ENCODE data around the gene WDFY4. TPM values are rescaled to one million over a fixed set of nuclear protein-coding genes. Genes with fewer than 3 reads are reported as not detected.
A peak's percentile ranks its signal among the peaks of the same experiment; 100 is the strongest.

Gene WDFY4
- total and polyA plus RNA-seq, 7 experiments from 2014 or later, result 0.12 to 39.3 (median 1.5) TPM

DNA sequence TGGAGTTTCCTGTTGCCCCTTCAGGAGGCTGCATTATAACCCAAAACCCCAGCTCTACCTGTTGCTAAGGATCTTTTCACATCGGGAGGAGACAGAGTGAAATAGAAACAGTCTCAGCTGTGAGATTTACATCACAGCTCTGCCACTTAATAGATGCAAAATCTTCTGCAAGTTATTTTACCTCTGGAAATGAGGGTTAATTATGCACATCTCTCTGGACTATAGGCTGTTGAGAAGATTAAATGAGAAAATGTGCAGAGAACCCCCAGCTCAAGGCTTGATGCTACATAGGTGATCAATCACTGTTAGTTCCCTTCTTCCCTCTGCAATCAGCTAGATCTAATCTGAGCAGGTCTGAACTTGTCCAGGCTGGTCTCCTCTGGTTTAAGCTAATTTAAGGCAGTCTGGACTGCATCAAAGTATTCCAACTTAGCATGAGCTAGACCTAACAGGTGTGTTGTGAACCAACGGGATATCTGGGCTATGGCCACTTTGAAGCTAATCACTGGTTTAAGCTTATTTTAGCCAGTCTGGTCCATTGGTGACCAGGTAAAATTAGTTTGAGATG lies 263.9 kb downstream of the WDFY4 start:
- no peak for DNase-seq
- ChIA-PET CTCF (no interaction called here), POLR2A (no interaction called here)
- H3K4me1 ChIP-seq (ENCODE audit: control insufficient read depth in 2 of 2, insufficient read depth in 2 of 2, low read length in 2 of 2), result no peaks in the 10 kb centered on the region
- intact Hi-C loops (cut with micrococcal nuclease), result no loop called here
- H3K36me3 Mint-ChIP-seq, result no peaks in the 10 kb centered on the region
- H3K4me1 Mint-ChIP-seq, result no peaks in the 10 kb centered on the region
- no peaks in the 10 kb centered on the region for H3K27me3 ChIP-seq (ENCODE audit: control insufficient read depth in 2 of 2, insufficient read depth in 2 of 2, low read length in 2 of 2)
- no peaks in the 10 kb centered on the region for H3K9me3 Mint-ChIP-seq
- H3K27ac Mint-ChIP-seq, result no peak overlapping the region
- H3K27ac ChIP-seq (ENCODE audit: low read depth, low read length), result no peak overlapping the region
- no peak for ATAC-seq
- no peak overlapping the region for H3K4me3 Mint-ChIP-seq
- H3K9me3 ChIP-seq (ENCODE audit: control insufficient read depth in 2 of 3, low read length in 3 of 3), result no peaks in the 10 kb centered on the region
- peaks cover 0 to 4% (median 0%) of the 10 kb centered on the region in 5 donors for H3K27me3 Mint-ChIP-seq
- H3K4me3 ChIP-seq (ENCODE audit: low read length), result no peak overlapping the region
- H3K36me3 ChIP-seq (ENCODE audit: control insufficient read depth in 2 of 3, insufficient read depth in 3 of 3, low read length in 3 of 3), result no peaks in the 10 kb centered on the region

- Mint-ChIP-seq H3K4me3 (no peak overlapping the region), H3K9me3 (no peaks in the 10 kb centered on the region), H3K4me1 (no peaks in the 10 kb centered on the region), H3K27me3 (peaks cover 0 to 10% (median 0%) of the 10 kb centered on the region in 5 donors), H3K36me3 (no peaks in the 10 kb centered on the region), H3K27ac (no peak overlapping the region)
- Histone ChIP-seq H3K27ac (ENCODE audit: low read depth, low read length) (no peak overlapping the region), H3K9me3 (ENCODE audit: control insufficient read depth in 2 of 3, low read length in 3 of 3) (no peaks in the 10 kb centered on the region), H3K27me3 (ENCODE audit: control insufficient read depth in 2 of 2, insufficient read depth in 2 of 2, low read length in 2 of 2) (no peaks in the 10 kb centered on the region), H3K36me3 (ENCODE audit: control insufficient read depth in 2 of 3, insufficient read depth in 3 of 3, low read length in 3 of 3) (no peaks in the 10 kb centered on the region), H3K4me3 (ENCODE audit: low read length) (no peak overlapping the region), H3K4me1 (ENCODE audit: control insufficient read depth in 2 of 2, insufficient read depth in 2 of 2, low read length in 2 of 2) (no peaks in the 10 kb centered on the region)
- ATAC-seq (no peak), DNase-seq (no peak)
- ChIA-PET CTCF (no interaction called here), POLR2A (no interaction called here)
- intact Hi-C loops (cut with micrococcal nuclease), result no loop called here
Measured at GRCh38 chr10:48951707-48952106, 267.0 kb downstream of the WDFY4 start.

GRCh38 chr10:48957361-48958151 lies 272.9 kb downstream of the WDFY4 start:
- no peak overlapping the region for H3K27ac ChIP-seq (ENCODE audit: low read depth, low read length)
- Mint-ChIP-seq H3K4me3 (no peak overlapping the region), H3K4me1 (no peaks in the 10 kb centered on the region), H3K27me3 (peaks cover 0 to 13% (median 0%) of the 10 kb centered on the region in 5 donors), H3K27ac (no peak overlapping the region), H3K36me3 (no peaks in the 10 kb centered on the region), H3K9me3 (no peaks in the 10 kb centered on the region)
- ATAC-seq (peak; percentile 20), DNase-seq (no peak)
- H3K9me3 ChIP-seq (ENCODE audit: control insufficient read depth in 2 of 3, low read length in 3 of 3), result no peaks in the 10 kb centered on the region
- intact Hi-C loops (cut with micrococcal nuclease), result no loop called here
- no peak overlapping the region for H3K4me3 ChIP-seq (ENCODE audit: low read length)
- ChIA-PET POLR2A (no interaction called here), CTCF (no interaction called here)
- no peaks in the 10 kb centered on the region for H3K36me3 ChIP-seq (ENCODE audit: control insufficient read depth in 2 of 3, insufficient read depth in 3 of 3, low read length in 3 of 3)
- no peaks in the 10 kb centered on the region for H3K4me1 ChIP-seq (ENCODE audit: control insufficient read depth in 2 of 2, insufficient read depth in 2 of 2, low read length in 2 of 2)
- H3K27me3 ChIP-seq (ENCODE audit: control insufficient read depth in 2 of 2, insufficient read depth in 2 of 2, low read length in 2 of 2), result no peaks in the 10 kb centered on the region

DNA sequence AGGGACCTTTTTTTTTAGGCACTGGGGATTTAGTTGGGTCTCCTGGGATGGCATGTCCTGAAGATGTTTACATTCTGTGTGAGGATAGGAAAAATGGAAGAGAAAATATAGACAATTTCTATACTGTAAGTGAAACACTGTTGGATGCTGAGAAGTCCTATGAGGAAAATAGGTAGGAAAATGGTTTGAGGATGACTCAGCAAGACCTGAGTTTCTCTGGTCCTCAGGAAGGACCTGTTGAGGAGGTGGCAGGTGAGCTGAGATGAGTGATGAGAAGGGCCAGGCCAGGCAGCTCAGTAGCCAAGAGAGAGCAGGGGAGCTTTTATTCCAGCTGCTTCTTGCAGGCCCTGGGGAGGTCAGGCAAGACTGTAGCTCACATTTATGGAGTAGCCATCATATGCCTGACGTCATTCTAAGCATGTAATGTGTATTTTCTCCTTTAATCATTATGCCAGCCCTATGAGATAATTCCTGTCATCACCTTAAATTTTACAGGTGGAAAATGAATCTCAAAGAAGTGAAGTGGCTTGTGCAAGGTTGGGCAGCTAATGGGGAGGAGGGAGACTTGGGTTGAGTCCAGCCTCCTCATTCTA lies 274.0 kb downstream of the WDFY4 start:
- no peak overlapping the region for H3K4me3 Mint-ChIP-seq
- H3K4me1 Mint-ChIP-seq, result no peaks in the 10 kb centered on the region
- POLR2A ChIA-PET, result no interaction called here
- H3K27ac Mint-ChIP-seq, result no peak overlapping the region
- no peaks in the 10 kb centered on the region for H3K9me3 Mint-ChIP-seq
- Histone ChIP-seq H3K27ac (ENCODE audit: low read depth, low read length) (no peak overlapping the region), H3K36me3 (ENCODE audit: control insufficient read depth in 2 of 3, insufficient read depth in 3 of 3, low read length in 3 of 3) (no peaks in the 10 kb centered on the region), H3K4me1 (ENCODE audit: control insufficient read depth in 2 of 2, insufficient read depth in 2 of 2, low read length in 2 of 2) (no peaks in the 10 kb centered on the region), H3K9me3 (ENCODE audit: control insufficient read depth in 2 of 3, low read length in 3 of 3) (no peaks in the 10 kb centered on the region), H3K4me3 (ENCODE audit: low read length) (no peak overlapping the region), H3K27me3 (ENCODE audit: control insufficient read depth in 2 of 2, insufficient read depth in 2 of 2, low read length in 2 of 2) (no peaks in the 10 kb centered on the region)
- DNase-seq, result no peak
- ATAC-seq, result no peak
- CTCF ChIA-PET, result no interaction called here
- H3K36me3 Mint-ChIP-seq, result no peaks in the 10 kb centered on the region
- intact Hi-C loops (cut with micrococcal nuclease), result no loop called here
- H3K27me3 Mint-ChIP-seq, result peaks cover 0 to 13% (median 0%) of the 10 kb centered on the region in 5 donors

DNA sequence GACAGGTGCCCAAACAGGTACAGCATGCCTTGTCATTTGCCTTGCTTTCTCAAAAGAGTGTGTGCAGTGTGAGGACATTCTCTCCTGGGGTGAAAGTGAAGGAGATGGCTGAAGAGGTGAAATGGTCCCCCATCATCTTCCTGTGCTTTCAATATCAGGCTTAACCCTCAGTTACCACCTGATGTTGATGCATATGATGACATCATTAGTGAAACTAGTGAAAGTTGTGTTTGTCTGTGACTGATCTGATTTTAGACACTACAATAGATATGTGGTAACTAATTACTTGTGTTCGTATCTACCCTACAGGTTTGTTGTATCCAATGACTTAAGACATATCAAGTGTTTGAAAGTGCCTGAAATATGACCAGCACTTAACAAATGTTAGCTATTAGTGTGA lies 279.4 kb downstream of the WDFY4 start:
- Mint-ChIP-seq H3K27ac (no peak overlapping the region), H3K4me3 (no peak overlapping the region), H3K9me3 (no peaks in the 10 kb centered on the region), H3K4me1 (no peaks in the 10 kb centered on the region), H3K27me3 (peaks cover 0 to 13% (median 0%) of the 10 kb centered on the region in 5 donors), H3K36me3 (no peaks in the 10 kb centered on the region)
- intact Hi-C loops (cut with micrococcal nuclease), result no loop called here
- ChIA-PET POLR2A (no interaction called here), CTCF (no interaction called here)
- H3K27ac ChIP-seq (ENCODE audit: low read depth, low read length), result no peak overlapping the region
- no peaks in the 10 kb centered on the region for H3K9me3 ChIP-seq (ENCODE audit: control insufficient read depth in 2 of 3, low read length in 3 of 3)
- no peaks in the 10 kb centered on the region for H3K36me3 ChIP-seq (ENCODE audit: control insufficient read depth in 2 of 3, insufficient read depth in 3 of 3, low read length in 3 of 3)
- H3K27me3 ChIP-seq (ENCODE audit: control insufficient read depth in 2 of 2, insufficient read depth in 2 of 2, low read length in 2 of 2), result no peaks in the 10 kb centered on the region
- no peak for ATAC-seq
- no peaks in the 10 kb centered on the region for H3K4me1 ChIP-seq (ENCODE audit: control insufficient read depth in 2 of 2, insufficient read depth in 2 of 2, low read length in 2 of 2)
- DNase-seq, result no peak
- no peak overlapping the region for H3K4me3 ChIP-seq (ENCODE audit: low read length)

GRCh38 chr10:48965460-48965859 lies 280.8 kb downstream of the WDFY4 start:
- CTCF ChIA-PET, result no interaction called here
- H3K27me3 Mint-ChIP-seq, result peaks cover 0 to 13% (median 0%) of the 10 kb centered on the region in 5 donors

DNA sequence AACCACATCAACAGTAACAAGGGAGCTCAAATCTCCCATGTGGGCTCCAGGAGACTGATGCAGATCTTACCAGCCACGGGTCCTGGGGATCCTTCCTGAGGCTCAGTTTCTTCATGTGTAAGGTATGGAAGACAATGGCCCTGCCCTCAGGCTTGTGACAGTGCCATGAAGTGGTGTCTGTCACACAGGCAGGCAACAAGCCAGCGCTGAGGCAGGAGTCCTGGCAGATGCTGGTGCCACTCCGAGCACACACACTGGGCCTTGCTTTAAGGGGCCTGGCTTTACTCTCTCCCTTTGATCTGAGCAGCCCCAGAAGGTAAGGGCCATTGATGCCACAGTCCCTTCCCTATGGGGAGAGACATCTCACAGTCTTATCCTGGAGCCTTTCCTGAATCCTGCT lies 283.4 kb downstream of the WDFY4 start:
- H3K27ac ChIP-seq (ENCODE audit: low read depth, low read length), result no peak overlapping the region
- intact Hi-C loops (cut with micrococcal nuclease), result no loop called here
- no peak for DNase-seq
- no peaks in the 10 kb centered on the region for H3K9me3 ChIP-seq (ENCODE audit: control insufficient read depth in 2 of 3, low read length in 3 of 3)
- H3K4me1 Mint-ChIP-seq, result peaks cover 0 to 3% (median 0%) of the 10 kb centered on the region in 7 donors
- H3K4me1 ChIP-seq (ENCODE audit: control insufficient read depth in 2 of 2, insufficient read depth in 2 of 2, low read length in 2 of 2), result no peaks in the 10 kb centered on the region
- no peak for ATAC-seq
- H3K36me3 Mint-ChIP-seq, result no peaks in the 10 kb centered on the region
- no peak overlapping the region for H3K4me3 Mint-ChIP-seq
- H3K27me3 Mint-ChIP-seq, result peaks cover 0 to 8% (median 3%) of the 10 kb centered on the region in 5 donors
- no peak overlapping the region for H3K4me3 ChIP-seq (ENCODE audit: low read length)
- H3K27ac Mint-ChIP-seq, result no peak overlapping the region
- no peaks in the 10 kb centered on the region for H3K36me3 ChIP-seq (ENCODE audit: control insufficient read depth in 2 of 3, insufficient read depth in 3 of 3, low read length in 3 of 3)
- H3K9me3 Mint-ChIP-seq, result no peaks in the 10 kb centered on the region
- CTCF ChIA-PET, result no interaction called here
- POLR2A ChIA-PET, result no interaction called here
- H3K27me3 ChIP-seq (ENCODE audit: control insufficient read depth in 2 of 2, insufficient read depth in 2 of 2, low read length in 2 of 2), result no peaks in the 10 kb centered on the region

More at GRCh38 chr10:48965460-48965859, 280.8 kb downstream of the WDFY4 start:
- Mint-ChIP-seq H3K4me1 (peaks cover 0 to under 1% (median 0%) of the 10 kb centered on the region in 7 donors), H3K27ac (no peak overlapping the region), H3K9me3 (no peaks in the 10 kb centered on the region), H3K4me3 (no peak overlapping the region), H3K36me3 (no peaks in the 10 kb centered on the region)
- H3K27me3 ChIP-seq (ENCODE audit: control insufficient read depth in 2 of 2, insufficient read depth in 2 of 2, low read length in 2 of 2), result no peaks in the 10 kb centered on the region
- no peaks in the 10 kb centered on the region for H3K36me3 ChIP-seq (ENCODE audit: control insufficient read depth in 2 of 3, insufficient read depth in 3 of 3, low read length in 3 of 3)
- H3K4me1 ChIP-seq (ENCODE audit: control insufficient read depth in 2 of 2, insufficient read depth in 2 of 2, low read length in 2 of 2), result no peaks in the 10 kb centered on the region
- no peak for DNase-seq
- H3K9me3 ChIP-seq (ENCODE audit: control insufficient read depth in 2 of 3, low read length in 3 of 3), result no peaks in the 10 kb centered on the region
- H3K4me3 ChIP-seq (ENCODE audit: low read length), result no peak overlapping the region
- H3K27ac ChIP-seq (ENCODE audit: low read depth, low read length), result no peak overlapping the region
- POLR2A ChIA-PET, result no interaction called here
- intact Hi-C loops (cut with micrococcal nuclease), result no loop called here
- no peak for ATAC-seq
